Measurements from ENCODE around the gene MMP28. TPM values are rescaled to one million over a fixed set of nuclear protein-coding genes. Genes with fewer than 3 reads are reported as not detected.

Gene MMP28
- total RNA-seq, 1 donor from 2014 or later, result 44.6 TPM

DNA sequence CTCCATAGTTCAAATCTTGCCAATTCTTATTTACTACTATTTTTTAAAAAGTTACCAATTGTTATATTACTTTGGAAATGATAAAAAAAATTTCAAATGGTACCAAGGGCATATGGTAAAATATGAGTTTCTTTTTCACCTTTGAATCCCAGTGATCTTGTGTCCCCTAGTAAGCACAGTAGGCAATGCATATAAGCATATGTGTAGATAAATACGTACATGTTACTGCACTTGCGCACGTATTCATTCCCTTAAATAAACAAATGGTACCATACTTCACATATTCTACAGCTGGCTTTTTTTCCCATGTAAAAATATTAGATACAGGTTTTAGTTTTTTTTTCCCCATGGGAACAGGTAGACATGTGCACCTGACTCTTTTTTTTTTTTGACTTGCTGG is 45.7 kb upstream of the MMP28 start:
- TF ChIP-seq, protein P1, sequence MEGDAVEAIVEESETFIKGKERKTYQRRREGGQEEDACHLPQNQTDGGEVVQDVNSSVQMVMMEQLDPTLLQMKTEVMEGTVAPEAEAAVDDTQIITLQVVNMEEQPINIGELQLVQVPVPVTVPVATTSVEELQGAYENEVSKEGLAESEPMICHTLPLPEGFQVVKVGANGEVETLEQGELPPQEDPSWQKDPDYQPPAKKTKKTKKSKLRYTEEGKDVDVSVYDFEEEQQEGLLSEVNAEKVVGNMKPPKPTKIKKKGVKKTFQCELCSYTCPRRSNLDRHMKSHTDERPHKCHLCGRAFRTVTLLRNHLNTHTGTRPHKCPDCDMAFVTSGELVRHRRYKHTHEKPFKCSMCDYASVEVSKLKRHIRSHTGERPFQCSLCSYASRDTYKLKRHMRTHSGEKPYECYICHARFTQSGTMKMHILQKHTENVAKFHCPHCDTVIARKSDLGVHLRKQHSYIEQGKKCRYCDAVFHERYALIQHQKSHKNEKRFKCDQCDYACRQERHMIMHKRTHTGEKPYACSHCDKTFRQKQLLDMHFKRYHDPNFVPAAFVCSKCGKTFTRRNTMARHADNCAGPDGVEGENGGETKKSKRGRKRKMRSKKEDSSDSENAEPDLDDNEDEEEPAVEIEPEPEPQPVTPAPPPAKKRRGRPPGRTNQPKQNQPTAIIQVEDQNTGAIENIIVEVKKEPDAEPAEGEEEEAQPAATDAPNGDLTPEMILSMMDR (IDR thresholded peaks at IDR 0.05), result no peak
- H3K9me3 ChIP-seq, result no peaks in the 10 kb centered on the region
- DNase-seq (ENCODE audit: low spot score in 2 of 2), result no peak
- H3K27ac ChIP-seq, result no peak overlapping the region
- H3K4me3 ChIP-seq, result no peak overlapping the region
- H3K36me3 ChIP-seq, result peaks cover 89 to 98% of the 10 kb centered on the region in 2 donors
- H3K27me3 ChIP-seq, result no peaks in the 10 kb centered on the region
- intact Hi-C loops (cut with DNase I), result no loop called here
- no peaks in the 10 kb centered on the region for H3K4me1 ChIP-seq

DNA sequence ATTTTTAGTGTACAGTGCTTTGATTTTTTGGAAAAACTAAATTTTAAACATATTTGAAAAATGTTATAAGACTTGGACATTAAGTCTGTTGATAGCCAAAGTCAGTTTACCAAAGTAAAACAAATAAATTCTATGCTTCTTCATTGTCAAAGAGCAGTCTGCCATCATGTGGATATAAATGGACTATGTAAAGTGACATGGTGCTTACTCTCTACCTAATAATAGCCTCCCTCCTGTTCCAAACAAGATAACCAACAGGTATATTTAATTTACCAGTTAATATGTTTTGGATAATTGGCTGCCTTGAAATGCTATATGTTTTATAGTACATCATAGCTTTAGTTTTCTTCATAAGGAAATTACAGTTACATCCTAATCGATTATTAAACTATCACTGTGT is 29.8 kb upstream of the MMP28 start:
- Histone ChIP-seq H3K9me3 (no peaks in the 10 kb centered on the region), H3K4me1 (no peaks in the 10 kb centered on the region), H3K4me3 (no peak overlapping the region), H3K36me3 (peaks cover 56 to 82% of the 10 kb centered on the region in 2 donors), H3K27me3 (no peaks in the 10 kb centered on the region), H3K27ac (no peak overlapping the region)
- TF ChIP-seq, protein P1 (IDR thresholded peaks at IDR 0.05), result no peak
- intact Hi-C loops (cut with DNase I), result no loop called here
- no peak for DNase-seq (ENCODE audit: low spot score in 2 of 2)

DNA sequence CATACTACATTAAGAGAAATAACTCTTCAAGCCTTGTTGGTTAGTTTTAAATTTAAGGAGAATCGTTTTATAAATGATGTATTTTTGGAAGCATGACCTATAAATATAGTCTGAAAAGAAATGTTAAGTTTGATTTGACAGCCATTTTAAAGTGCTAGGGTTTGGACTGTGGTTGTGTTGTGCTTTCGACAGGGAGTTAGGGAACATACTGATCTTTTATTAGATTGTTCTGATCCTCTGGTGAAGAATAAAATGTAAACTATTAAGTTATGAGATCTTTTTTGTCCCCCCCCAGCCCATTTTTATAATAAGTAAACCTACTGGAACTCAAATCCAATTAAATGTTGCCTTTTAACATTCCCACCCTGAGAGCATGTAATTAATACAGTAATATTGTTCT is 25.9 kb upstream of the MMP28 start:
- Histone ChIP-seq H3K27ac (no peak overlapping the region), H3K4me3 (no peak overlapping the region), H3K4me1 (peaks cover 0 to 2% of the 10 kb centered on the region in 2 donors), H3K9me3 (no peaks in the 10 kb centered on the region), H3K36me3 (peaks cover 40 to 79% of the 10 kb centered on the region in 2 donors), H3K27me3 (no peaks in the 10 kb centered on the region)
- TF ChIP-seq, protein P1 (IDR thresholded peaks at IDR 0.05), result no peak
- intact Hi-C loops (cut with DNase I), result no loop called here
- no peak for DNase-seq (ENCODE audit: low spot score in 2 of 2)

DNA sequence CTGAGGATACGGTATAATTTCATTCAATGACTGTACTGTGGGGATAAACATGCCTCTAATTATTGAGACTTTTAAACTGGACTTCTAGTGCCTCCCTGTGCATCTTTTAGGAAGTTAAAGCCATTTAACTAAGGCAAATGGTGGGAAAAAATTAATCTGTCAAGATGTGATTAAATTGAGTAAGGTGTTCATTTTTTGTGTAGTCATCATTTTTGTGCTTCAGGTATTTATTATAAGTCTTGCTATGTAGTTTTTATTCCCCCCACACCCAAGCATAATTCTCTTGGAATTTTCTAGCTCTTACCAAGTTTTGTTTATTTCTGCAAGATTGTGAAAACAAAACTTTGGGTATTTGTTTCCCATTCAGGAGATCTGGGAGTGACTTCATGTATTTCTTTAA is 24.0 kb upstream of the MMP28 start:
- Histone ChIP-seq H3K4me1 (peaks cover 0 to 11% of the 10 kb centered on the region in 2 donors), H3K27ac (no peak overlapping the region), H3K27me3 (no peaks in the 10 kb centered on the region), H3K9me3 (no peaks in the 10 kb centered on the region), H3K36me3 (peaks cover 28 to 68% of the 10 kb centered on the region in 2 donors), H3K4me3 (no peak overlapping the region)
- intact Hi-C loops (cut with DNase I), result no loop called here
- TF ChIP-seq, protein P1 (IDR thresholded peaks at IDR 0.05), result no peak
- no peak for DNase-seq (ENCODE audit: low spot score in 2 of 2)

DNA sequence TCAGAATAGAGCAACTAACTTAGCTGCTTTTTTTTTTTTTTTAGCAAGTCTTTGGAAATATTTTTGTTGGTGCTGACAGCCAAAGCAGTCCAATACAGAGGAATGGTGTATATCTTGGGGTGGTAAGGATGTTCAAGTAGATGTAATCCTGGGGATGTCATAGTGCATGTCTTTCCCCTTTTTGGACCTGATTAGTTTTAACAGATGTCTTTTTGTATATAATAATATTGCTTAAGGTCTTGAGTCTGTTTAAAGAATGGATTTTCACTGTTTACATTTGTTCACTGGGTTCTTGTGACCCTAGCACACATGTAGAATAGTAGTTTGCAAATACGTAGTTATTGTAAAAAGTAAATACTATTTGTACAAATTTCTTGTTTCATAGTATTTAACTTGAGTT is 21.8 kb upstream of the MMP28 start:
- H3K4me3 ChIP-seq, result no peak overlapping the region
- H3K27me3 ChIP-seq, result no peaks in the 10 kb centered on the region
- no peak for DNase-seq (ENCODE audit: low spot score in 2 of 2)
- TF ChIP-seq, protein P1 (IDR thresholded peaks at IDR 0.05), result no peak
- peaks cover 0 to 17% of the 10 kb centered on the region in 2 donors for H3K4me1 ChIP-seq
- H3K36me3 ChIP-seq, result peaks cover 18 to 46% of the 10 kb centered on the region in 2 donors
- H3K27ac ChIP-seq, result no peak overlapping the region
- no peaks in the 10 kb centered on the region for H3K9me3 ChIP-seq
- intact Hi-C loops (cut with DNase I), result no loop called here

DNA sequence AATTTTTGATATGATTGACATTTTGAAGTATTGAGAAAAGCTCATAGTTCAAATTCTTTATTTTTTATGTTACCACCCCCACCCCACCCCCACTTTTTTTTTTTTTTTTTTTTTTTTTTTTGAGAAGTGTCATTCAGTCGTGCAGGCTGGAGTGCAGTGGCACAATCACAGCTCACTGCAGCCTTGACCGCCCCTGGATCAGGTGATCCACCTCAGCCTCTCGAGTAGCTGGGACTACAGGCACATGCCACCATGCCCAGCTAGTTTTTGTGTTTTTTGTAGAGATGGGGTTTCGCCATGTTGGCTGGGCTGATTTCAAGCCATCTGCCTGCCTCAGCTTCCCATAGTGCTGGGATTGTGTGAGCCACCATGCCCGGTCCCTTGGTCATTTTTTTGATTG is 21.3 kb upstream of the MMP28 start:
- Histone ChIP-seq H3K36me3 (peaks cover 13 to 41% of the 10 kb centered on the region in 2 donors), H3K27ac (no peak overlapping the region), H3K9me3 (no peaks in the 10 kb centered on the region), H3K4me1 (peaks cover 0 to 20% of the 10 kb centered on the region in 2 donors), H3K4me3 (no peak overlapping the region), H3K27me3 (no peaks in the 10 kb centered on the region)
- TF ChIP-seq, protein P1 (IDR thresholded peaks at IDR 0.05), result no peak
- intact Hi-C loops (cut with DNase I), result no loop called here
- no peak for DNase-seq (ENCODE audit: low spot score in 2 of 2)
